Natural killer cell (primary cell): ENCODE data around the gene ATP11A. TPM values are rescaled to one million over a fixed set of nuclear protein-coding genes. Genes with fewer than 3 reads are reported as not detected.

Source experiments
- ATAC-seq, 3 donors: fragments of 150-1000 bp in 2 of 3; fragments of 200-7000 bp in 1 of 3; cut with Tn5 transposase; 1 replicate in 1 of 3; 2 replicates in 2 of 3; pipeline ENCODE4 v1.10.0; 2021; ENCODE audit warnings: mild to moderate bottlenecking in 2 of 3, moderate library complexity in 2 of 3
- DNase-seq, 2 donors: peaks; one replicate each; pipeline versions ENCODE4 v3.0.0 to v3.0.0-alpha.2; 2013 to 2021; ENCODE audit warnings: mixed read lengths in 1 of 2
- H3K27ac ChIP-seq: one replicate; pipeline ENCODE4 v1.5.1; 2013; ENCODE audit warnings: mild to moderate bottlenecking, low read length
- H3K27me3 ChIP-seq: one replicate; pipeline ENCODE4 v1.6.1; 2013; ENCODE audit warnings: low read length; ENCODE audit not compliant: control insufficient read depth, insufficient read depth
- H3K36me3 ChIP-seq: one replicate; pipeline ENCODE4 v1.6.1; 2013; ENCODE audit warnings: low read length; ENCODE audit not compliant: control insufficient read depth, insufficient read depth
- H3K4me1 ChIP-seq: one replicate; pipeline ENCODE4 v1.6.1; 2013; ENCODE audit warnings: low read length; ENCODE audit not compliant: control insufficient read depth, insufficient read depth
- H3K4me3 ChIP-seq: one replicate; pipeline ENCODE4 v1.5.1; 2013; ENCODE audit warnings: low read length
- H3K9me3 ChIP-seq: one replicate; pipeline ENCODE4 v1.6.1; 2013; ENCODE audit warnings: low read length; ENCODE audit not compliant: control insufficient read depth, insufficient read depth
- H3K27ac Mint-ChIP-seq, 2 donors: one replicate each; pipeline ENCODE4 v1.8.0; 2022; ENCODE audit warnings: mild to moderate bottlenecking in 2 of 2, mixed read lengths in 2 of 2, moderate library complexity in 1 of 2
- H3K27me3 Mint-ChIP-seq, 2 donors: one replicate each; pipeline ENCODE4 v1.8.0; 2022; ENCODE audit warnings: low read depth in 2 of 2, mixed read lengths in 2 of 2
- H3K36me3 Mint-ChIP-seq: one replicate; pipeline ENCODE4 v1.8.0; 2022; ENCODE audit warnings: mixed read lengths
- H3K4me1 Mint-ChIP-seq, 2 donors: one replicate each; pipeline ENCODE4 v1.8.0; 2022; ENCODE audit warnings: mixed read lengths in 2 of 2
- H3K4me3 Mint-ChIP-seq: one replicate; pipeline ENCODE4 v1.8.0; 2022; ENCODE audit warnings: mild to moderate bottlenecking, moderate library complexity, mixed read lengths
- H3K9me3 Mint-ChIP-seq, 2 donors: one replicate each; pipeline ENCODE4 v1.8.0; 2022; ENCODE audit warnings: mixed read lengths in 2 of 2
- WGBS: methylation state at CpG from one replicate; pipeline ENCODE4 v1.1.7; 2013; ENCODE audit warnings: missing lambda C conversion rate; ENCODE audit not compliant: insufficient coverage; 5-methylcytosine and 5-hydroxymethylcytosine counted together
- intact Hi-C: fragments of 100-400 bp; cut with micrococcal nuclease; formaldehyde crosslinking; loops from one replicate; pipeline ENCODE4 v1.14.2; 2022
- total RNA-seq, 4 donors: library from RNA; stranded (reverse); fragments of 120-200 nt in 1 of 4; gene quantifications; one replicate each; pipeline versions ENCODE4 v1.2.3 to v1.2.4, GENCODE V29; 2013 to 2022
- TF ChIP-seq, protein P1 (sequence below): fragments of 200-600 bp; IDR thresholded peaks from one replicate; pipeline ENCODE4 v1.8.0; 2022; ENCODE audit warnings: antibody characterized with exemption

The ATP11A gene
- total RNA-seq, 3 donors from 2014 or later (not counting 1 experiment from before 2014, with no cell fraction given) = 47.1 to 68.6 (median 50.7) TPM

DNA sequence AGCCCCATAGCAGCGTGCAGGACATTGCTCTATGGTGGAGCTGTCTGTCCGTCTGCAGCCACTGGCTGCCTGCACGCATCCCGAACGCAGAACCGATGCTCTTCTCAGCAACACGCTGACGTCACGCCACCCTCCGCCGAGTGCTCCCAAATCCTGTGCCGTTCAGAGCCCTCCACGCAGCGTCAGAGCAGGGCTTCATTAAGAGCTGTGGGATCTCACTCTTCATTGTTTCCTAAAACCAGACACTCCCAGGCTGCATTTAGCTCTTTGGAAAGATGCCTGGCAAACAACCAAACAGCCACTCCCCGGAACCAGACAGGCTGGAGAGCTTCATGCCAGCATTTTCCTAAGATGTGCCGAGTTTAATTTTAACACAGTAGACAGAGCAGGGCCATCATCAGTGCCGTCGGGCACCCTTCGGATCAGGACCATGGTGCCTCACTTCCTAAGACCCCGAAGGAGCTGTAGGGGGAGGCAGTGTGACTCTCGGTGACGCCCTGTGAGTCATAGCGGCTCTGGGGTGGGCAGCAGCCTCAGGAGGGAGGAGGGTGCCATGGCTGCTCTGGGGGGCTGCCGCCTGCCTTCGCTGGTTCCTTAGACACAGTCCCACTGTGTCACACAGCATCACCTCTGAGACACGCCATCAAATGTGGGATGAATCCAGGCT lies 147.7 kb downstream of the ATP11A start:
- Mint-ChIP-seq H3K9me3 (no peaks in the 10 kb centered on the region), H3K4me1 (no peaks in the 10 kb centered on the region), H3K4me3 (no peak overlapping the region), H3K36me3 (no peaks in the 10 kb centered on the region), H3K27ac (peak overlapping the region in 1 of 2 donors; percentile 33), H3K27me3 (no peaks in the 10 kb centered on the region)
- intact Hi-C loops = no loop called here
- H3K27me3 ChIP-seq = no peaks in the 10 kb centered on the region
- no peaks in the 10 kb centered on the region for H3K4me1 ChIP-seq
- H3K4me3 ChIP-seq = no peak overlapping the region
- no peaks in the 10 kb centered on the region for H3K9me3 ChIP-seq
- H3K36me3 ChIP-seq = peaks cover 25% of the 10 kb centered on the region
- TF ChIP-seq, protein P1, sequence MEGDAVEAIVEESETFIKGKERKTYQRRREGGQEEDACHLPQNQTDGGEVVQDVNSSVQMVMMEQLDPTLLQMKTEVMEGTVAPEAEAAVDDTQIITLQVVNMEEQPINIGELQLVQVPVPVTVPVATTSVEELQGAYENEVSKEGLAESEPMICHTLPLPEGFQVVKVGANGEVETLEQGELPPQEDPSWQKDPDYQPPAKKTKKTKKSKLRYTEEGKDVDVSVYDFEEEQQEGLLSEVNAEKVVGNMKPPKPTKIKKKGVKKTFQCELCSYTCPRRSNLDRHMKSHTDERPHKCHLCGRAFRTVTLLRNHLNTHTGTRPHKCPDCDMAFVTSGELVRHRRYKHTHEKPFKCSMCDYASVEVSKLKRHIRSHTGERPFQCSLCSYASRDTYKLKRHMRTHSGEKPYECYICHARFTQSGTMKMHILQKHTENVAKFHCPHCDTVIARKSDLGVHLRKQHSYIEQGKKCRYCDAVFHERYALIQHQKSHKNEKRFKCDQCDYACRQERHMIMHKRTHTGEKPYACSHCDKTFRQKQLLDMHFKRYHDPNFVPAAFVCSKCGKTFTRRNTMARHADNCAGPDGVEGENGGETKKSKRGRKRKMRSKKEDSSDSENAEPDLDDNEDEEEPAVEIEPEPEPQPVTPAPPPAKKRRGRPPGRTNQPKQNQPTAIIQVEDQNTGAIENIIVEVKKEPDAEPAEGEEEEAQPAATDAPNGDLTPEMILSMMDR = no peak
- WGBS = 97% methylated on average over 26 of the region's 26 CpGs
- DNase-seq (no peak), ATAC-seq (no peak)
- H3K27ac ChIP-seq = no peak overlapping the region

DNA sequence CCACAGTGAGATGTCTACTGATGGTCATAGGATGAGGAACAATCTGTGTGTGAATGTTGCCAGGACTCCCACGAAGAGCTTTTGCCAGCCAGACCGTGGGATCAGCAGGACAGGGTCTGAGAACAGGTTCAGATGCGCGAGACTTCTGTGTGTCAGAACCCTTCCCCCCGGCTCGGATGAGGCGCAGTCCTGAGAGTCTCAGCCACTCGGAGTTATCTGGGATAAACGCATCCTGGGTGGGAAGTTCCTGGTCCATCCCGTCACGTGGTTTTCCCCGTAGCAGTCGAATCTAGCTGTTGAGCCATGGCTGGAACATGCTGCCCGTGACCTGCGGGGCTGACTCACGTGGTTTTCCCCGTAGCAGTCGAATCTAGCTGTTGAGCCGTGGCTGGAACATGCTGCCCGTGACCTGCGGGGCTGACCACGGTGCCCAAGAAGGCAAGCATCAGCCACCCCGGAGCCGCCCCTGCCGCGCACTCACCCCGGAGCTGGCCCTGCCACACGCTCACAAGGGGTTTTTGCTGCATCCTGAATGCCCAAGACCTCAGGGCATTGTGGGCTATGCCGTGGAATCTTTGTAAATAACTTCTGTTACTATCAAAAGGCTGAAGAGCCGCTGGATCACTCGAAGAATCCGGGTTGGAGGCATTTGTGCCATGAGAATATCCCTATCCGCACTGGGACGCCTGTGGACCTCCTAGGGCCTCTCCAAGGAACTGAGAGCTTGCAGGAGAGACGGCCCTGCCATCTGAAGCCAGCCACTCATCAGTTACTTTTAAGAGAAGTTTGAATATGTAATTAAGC lies 148.4 kb downstream of the ATP11A start:
- H3K4me3 ChIP-seq = no peak overlapping the region
- no peaks in the 10 kb centered on the region for H3K4me1 Mint-ChIP-seq
- no peak for DNase-seq
- intact Hi-C loops = no loop called here
- 93% methylated on average over 35 of the region's 35 CpGs for WGBS
- no peaks in the 10 kb centered on the region for H3K4me1 ChIP-seq
- no peaks in the 10 kb centered on the region for H3K27me3 ChIP-seq
- no peaks in the 10 kb centered on the region for H3K9me3 Mint-ChIP-seq
- TF ChIP-seq, protein P1 = no peak
- no peaks in the 10 kb centered on the region for H3K27me3 Mint-ChIP-seq
- H3K27ac Mint-ChIP-seq = no peak overlapping the region
- no peak overlapping the region for H3K27ac ChIP-seq
- no peak overlapping the region for H3K4me3 Mint-ChIP-seq
- peaks cover 19% of the 10 kb centered on the region for H3K36me3 ChIP-seq
- no peak for ATAC-seq
- H3K36me3 Mint-ChIP-seq = peaks cover 2% of the 10 kb centered on the region
- H3K9me3 ChIP-seq = no peaks in the 10 kb centered on the region

DNA sequence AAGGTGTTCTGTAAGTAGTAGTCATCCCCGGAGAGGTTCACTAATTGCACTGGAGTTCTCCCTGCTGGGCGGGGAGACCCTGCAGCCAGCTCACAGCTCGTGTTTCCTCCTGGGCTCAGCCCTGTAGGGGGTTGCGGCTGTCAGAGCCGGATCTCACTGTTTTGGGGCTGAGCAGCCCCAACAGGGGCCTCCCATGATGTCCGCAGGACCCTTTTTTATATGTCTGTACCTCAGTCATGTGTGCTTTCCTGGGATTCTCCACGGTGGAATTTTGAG lies 148.9 kb downstream of the ATP11A start:
- DNase-seq (no peak), ATAC-seq (no peak)
- H3K27ac Mint-ChIP-seq = no peak overlapping the region
- TF ChIP-seq, protein P1 = no peak
- H3K27me3 ChIP-seq = no peaks in the 10 kb centered on the region
- H3K36me3 Mint-ChIP-seq = peaks cover 6% of the 10 kb centered on the region
- no peaks in the 10 kb centered on the region for H3K4me1 Mint-ChIP-seq
- H3K36me3 ChIP-seq = peaks cover 20% of the 10 kb centered on the region
- no peaks in the 10 kb centered on the region for H3K4me1 ChIP-seq
- H3K4me3 ChIP-seq = no peak overlapping the region
- H3K4me3 Mint-ChIP-seq = no peak overlapping the region
- H3K9me3 Mint-ChIP-seq = no peaks in the 10 kb centered on the region
- no peaks in the 10 kb centered on the region for H3K27me3 Mint-ChIP-seq
- H3K27ac ChIP-seq = no peak overlapping the region
- intact Hi-C loops = no loop called here
- WGBS = 90% methylated on average over 7 of the region's 7 CpGs
- H3K9me3 ChIP-seq = no peaks in the 10 kb centered on the region
